Activated B cell treated with CpG ODN at 0.5 μM for 24 hours (primary cell): Measurements from ENCODE around the gene PDIA5. TPM values are rescaled to one million over a fixed set of nuclear protein-coding genes. Genes with fewer than 3 reads are reported as not detected.

ENCODE experiments used
- ATAC-seq: fragments of 200-7000 bp; cut with Tn5 transposase; one replicate; pipeline ENCODE4 v1.10.0; 2021; ENCODE audit warnings: low read depth, mild to moderate bottlenecking, moderate library complexity
- CTCF ChIA-PET: fragments of 350-600 bp; sonication (Branson Sonifier 250); formaldehyde crosslinking; loops from one replicate; lab custom pipeline; 2021; ENCODE audit warnings: antibody characterized with exemption; lab: Charles Lee
- POLR2A ChIA-PET: fragments of 350-600 bp; sonication (Branson Sonifier 250); formaldehyde crosslinking; loops from one replicate; lab custom pipeline; 2021; ENCODE audit warnings: antibody characterized with exemption; lab: Charles Lee
- DNase-seq: peaks from one replicate; pipeline ENCODE4 v3.0.0; 2022
- H3K27ac Mint-ChIP-seq: one replicate; pipeline ENCODE4 v1.8.0; 2020; ENCODE audit warnings: mixed read lengths
- H3K27me3 Mint-ChIP-seq: one replicate; pipeline ENCODE4 v1.8.0; 2021; ENCODE audit warnings: mixed read lengths
- H3K36me3 Mint-ChIP-seq: one replicate; pipeline ENCODE4 v1.8.0; 2021; ENCODE audit warnings: low read depth, mixed read lengths
- H3K4me1 Mint-ChIP-seq: one replicate; pipeline ENCODE4 v1.8.0; 2021; ENCODE audit warnings: mixed read lengths
- H3K4me3 Mint-ChIP-seq: one replicate; pipeline ENCODE4 v1.8.0; 2020; ENCODE audit warnings: mild to moderate bottlenecking, mixed read lengths
- H3K9me3 Mint-ChIP-seq: one replicate; pipeline ENCODE4 v1.8.0; 2020; ENCODE audit warnings: mixed read lengths
- intact Hi-C: fragments of 100-400 bp; cut with micrococcal nuclease; formaldehyde crosslinking; loops from one replicate; pipeline ENCODE4 v1.15.1; 2024
- total RNA-seq: library from RNA; stranded (reverse); gene quantifications from 2 replicates; pipeline ENCODE4 v1.2.3, GENCODE V29; 2022
- TF ChIP-seq, protein P1 (sequence below): fragments of 200-600 bp; IDR thresholded peaks from one replicate; pipeline ENCODE4 v1.8.0; 2022; ENCODE audit warnings: antibody characterized with exemption, mild to moderate bottlenecking

Gene PDIA5
- total RNA-seq, 1 donor from 2014 or later: 8.5 TPM

DNA sequence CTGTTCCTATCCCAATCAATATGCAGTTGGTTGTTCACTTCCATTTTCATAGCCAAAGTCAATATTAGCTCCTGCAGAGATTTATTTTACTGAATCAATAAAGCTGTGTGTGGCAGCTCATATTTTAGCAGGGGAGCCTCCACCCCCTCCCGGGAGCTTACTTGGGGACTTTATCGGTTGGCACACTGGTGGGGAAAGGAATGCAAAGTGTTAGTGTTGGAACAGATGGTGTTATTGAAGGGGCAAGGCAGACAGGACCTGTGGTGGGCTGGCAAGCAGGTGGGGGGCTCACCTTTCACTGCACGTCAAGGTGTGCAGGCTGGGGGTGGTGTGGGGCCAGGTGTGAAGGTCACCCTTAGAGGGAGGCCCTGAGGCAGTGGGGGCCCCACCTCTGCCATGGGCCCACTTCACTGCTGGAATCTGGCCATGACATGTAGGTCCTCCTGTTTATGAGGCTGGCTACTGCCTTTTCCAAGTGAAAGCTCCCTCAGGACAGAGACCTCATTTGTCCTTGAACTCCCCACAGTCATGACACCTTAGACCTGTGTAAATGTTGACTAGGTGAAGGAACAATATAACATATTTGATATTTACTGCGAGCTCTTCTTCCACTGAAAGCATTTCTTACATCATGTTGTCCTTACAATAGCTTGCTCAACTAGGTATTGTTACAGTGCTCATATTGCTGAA is 90.9 kb downstream of the PDIA5 start:
- CTCF ChIA-PET: no interaction called here
- intact Hi-C loops: no loop called here

DNA sequence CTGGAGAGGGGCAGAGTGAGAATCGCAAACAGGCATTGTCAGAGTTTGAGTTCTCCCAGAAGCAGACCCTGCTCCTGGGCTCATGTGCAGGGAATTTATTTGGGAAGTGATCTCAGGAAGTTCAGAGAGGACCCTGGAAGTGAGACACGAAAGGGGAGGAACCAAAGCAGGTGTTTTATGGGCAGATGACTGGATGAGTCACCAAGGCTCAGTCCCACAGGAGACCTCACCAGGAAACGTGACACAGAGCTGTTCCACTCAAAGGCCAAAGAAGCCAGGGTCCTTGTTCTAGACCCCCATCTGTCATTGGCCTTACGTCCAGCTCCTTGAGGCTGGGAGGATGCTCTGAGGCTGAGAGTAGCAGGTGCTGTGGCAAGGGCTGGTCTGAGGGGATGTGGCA is 91.5 kb downstream of the PDIA5 start:
- ATAC-seq (no peak), DNase-seq (no peak)
- ChIA-PET POLR2A (no interaction called here), CTCF (no interaction called here)
- H3K4me3 Mint-ChIP-seq: no peak overlapping the region
- no peak overlapping the region for H3K27ac Mint-ChIP-seq
- peaks cover 19% of the 10 kb centered on the region for H3K36me3 Mint-ChIP-seq
- H3K27me3 Mint-ChIP-seq: no peaks in the 10 kb centered on the region
- peaks cover 9% of the 10 kb centered on the region for H3K4me1 Mint-ChIP-seq
- intact Hi-C loops: no loop called here
- TF ChIP-seq, protein P1, sequence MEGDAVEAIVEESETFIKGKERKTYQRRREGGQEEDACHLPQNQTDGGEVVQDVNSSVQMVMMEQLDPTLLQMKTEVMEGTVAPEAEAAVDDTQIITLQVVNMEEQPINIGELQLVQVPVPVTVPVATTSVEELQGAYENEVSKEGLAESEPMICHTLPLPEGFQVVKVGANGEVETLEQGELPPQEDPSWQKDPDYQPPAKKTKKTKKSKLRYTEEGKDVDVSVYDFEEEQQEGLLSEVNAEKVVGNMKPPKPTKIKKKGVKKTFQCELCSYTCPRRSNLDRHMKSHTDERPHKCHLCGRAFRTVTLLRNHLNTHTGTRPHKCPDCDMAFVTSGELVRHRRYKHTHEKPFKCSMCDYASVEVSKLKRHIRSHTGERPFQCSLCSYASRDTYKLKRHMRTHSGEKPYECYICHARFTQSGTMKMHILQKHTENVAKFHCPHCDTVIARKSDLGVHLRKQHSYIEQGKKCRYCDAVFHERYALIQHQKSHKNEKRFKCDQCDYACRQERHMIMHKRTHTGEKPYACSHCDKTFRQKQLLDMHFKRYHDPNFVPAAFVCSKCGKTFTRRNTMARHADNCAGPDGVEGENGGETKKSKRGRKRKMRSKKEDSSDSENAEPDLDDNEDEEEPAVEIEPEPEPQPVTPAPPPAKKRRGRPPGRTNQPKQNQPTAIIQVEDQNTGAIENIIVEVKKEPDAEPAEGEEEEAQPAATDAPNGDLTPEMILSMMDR: no peak
- no peaks in the 10 kb centered on the region for H3K9me3 Mint-ChIP-seq

More for the DNA sequence above, 90.9 kb downstream of the PDIA5 start:
- Mint-ChIP-seq H3K4me1 (peaks cover 14% of the 10 kb centered on the region), H3K27ac (no peak overlapping the region), H3K9me3 (no peaks in the 10 kb centered on the region), H3K4me3 (no peak overlapping the region), H3K27me3 (no peaks in the 10 kb centered on the region), H3K36me3 (peaks cover 15% of the 10 kb centered on the region)
- POLR2A ChIA-PET: no interaction called here
- TF ChIP-seq, protein P1: no peak
- no peak for DNase-seq
- ATAC-seq: no peak

DNA sequence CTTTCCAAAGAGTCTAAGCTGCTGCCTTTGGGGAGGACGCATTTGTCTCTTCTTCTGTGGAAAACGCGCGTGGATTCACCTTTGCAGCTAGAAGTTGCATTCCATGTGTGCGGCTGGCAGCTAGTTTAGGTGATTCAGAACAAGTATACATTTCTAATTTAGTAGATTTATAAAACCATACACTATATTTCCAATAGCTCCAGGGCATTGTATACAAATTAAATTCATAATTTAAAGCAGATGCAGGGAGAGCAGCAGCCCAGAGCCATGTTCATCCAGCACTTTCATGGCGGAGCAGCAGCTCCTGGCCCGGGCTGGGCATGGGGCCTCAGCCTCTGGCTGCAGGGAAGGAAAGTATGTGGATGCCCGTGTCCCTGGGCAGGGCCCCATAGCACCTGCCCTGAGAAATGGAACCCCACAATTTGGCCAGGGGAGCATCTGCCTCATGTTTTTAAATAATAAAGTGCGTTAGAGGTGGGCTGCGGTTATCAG is 92.1 kb downstream of the PDIA5 start:
- CTCF ChIA-PET: no interaction called here
- Mint-ChIP-seq H3K27me3 (no peaks in the 10 kb centered on the region), H3K27ac (no peak overlapping the region), H3K4me3 (no peak overlapping the region), H3K4me1 (peaks cover 2% of the 10 kb centered on the region), H3K9me3 (no peaks in the 10 kb centered on the region), H3K36me3 (peaks cover 23% of the 10 kb centered on the region)
- TF ChIP-seq, protein P1: no peak
- DNase-seq (no peak), ATAC-seq (no peak)
- intact Hi-C loops: no loop called here
- POLR2A ChIA-PET: no interaction called here

DNA sequence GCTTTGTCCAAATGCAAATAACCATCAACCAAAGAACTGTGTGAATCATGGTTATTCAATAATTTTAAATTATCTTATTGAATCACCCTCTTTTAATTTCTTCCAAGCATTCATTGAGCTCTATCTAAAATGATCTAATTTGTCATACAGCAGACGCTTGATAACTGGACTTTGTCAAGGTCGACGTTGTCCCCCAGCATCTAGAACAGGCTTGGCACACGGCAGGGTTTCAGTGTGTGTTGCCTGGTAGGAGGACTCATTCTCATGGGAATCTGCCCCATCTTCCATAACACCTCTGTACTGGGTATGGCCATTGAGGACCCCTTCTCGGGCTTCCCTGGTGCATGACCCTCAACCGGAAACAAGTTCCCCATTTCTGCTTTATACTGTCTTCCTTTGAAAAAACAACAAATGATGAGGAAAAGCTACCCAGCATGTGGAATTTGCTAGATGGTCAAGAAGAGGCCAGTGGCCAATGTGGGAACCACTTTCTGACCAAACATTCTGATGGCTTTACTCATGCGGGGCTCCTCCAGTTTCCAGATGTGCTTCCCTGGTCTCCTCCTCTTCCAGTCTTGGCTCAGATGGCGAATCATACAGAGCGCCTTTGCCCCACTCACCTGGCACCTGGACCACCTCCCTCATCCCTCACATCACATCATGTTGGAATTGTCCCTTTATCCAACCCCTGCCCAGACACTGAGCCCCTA is 93.3 kb downstream of the PDIA5 start:
- TF ChIP-seq, protein P1: no peak
- no peaks in the 10 kb centered on the region for H3K4me1 Mint-ChIP-seq
- DNase-seq (no peak), ATAC-seq (no peak)
- POLR2A ChIA-PET: no interaction called here
- H3K36me3 Mint-ChIP-seq: peaks cover 34% of the 10 kb centered on the region
- H3K4me3 Mint-ChIP-seq: no peak overlapping the region
- peaks cover 3% of the 10 kb centered on the region for H3K9me3 Mint-ChIP-seq
- CTCF ChIA-PET: no interaction called here
- no peaks in the 10 kb centered on the region for H3K27me3 Mint-ChIP-seq
- H3K27ac Mint-ChIP-seq: no peak overlapping the region
- intact Hi-C loops: no loop called here

DNA sequence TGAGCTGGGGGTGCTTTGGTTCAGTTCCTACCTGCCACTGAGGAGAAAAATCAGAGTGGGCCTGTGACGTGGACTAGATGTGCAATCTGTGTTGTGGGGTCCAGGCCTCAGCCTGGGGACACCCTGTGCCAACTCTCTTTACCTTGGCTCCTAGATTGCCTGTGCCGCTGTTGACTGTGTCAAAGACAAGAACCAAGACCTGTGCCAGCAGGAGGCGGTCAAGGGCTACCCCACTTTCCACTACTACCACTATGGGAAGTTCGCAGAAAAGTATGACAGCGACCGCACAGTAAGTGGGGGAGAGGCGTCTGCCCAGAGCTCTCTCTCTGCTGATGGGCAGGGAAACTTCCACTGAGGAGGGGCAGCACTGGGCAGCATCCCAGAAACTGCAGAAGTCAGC is 94.3 kb downstream of the PDIA5 start:
- ATAC-seq: no peak
- Mint-ChIP-seq H3K9me3 (peaks cover 3% of the 10 kb centered on the region), H3K36me3 (peaks cover 33% of the 10 kb centered on the region), H3K4me3 (no peak overlapping the region), H3K4me1 (no peaks in the 10 kb centered on the region), H3K27me3 (no peaks in the 10 kb centered on the region), H3K27ac (no peak overlapping the region)
- TF ChIP-seq, protein P1: no peak
- POLR2A ChIA-PET: no interaction called here
- CTCF ChIA-PET: no interaction called here
- intact Hi-C loops: no loop called here
- DNase-seq: no peak
